GF-D8 (cell line): ENCODE data around the gene CIB2.

Source experiments
- DNase-seq: peaks from one replicate; lab custom pipeline; 2025; lab: John Stamatoyannopoulos, UW

Gene CIB2

GRCh38 chr15:78149068-78149804, 18.0 kb upstream of the CIB2 start, which contains the start of gene IDH3A:
Gene IDH3A (plus strand): TSS chr15:78149362. CDS start chr15:78149404, 42 bp downstream.
- peak; percentile 85 for DNase-seq

DNA sequence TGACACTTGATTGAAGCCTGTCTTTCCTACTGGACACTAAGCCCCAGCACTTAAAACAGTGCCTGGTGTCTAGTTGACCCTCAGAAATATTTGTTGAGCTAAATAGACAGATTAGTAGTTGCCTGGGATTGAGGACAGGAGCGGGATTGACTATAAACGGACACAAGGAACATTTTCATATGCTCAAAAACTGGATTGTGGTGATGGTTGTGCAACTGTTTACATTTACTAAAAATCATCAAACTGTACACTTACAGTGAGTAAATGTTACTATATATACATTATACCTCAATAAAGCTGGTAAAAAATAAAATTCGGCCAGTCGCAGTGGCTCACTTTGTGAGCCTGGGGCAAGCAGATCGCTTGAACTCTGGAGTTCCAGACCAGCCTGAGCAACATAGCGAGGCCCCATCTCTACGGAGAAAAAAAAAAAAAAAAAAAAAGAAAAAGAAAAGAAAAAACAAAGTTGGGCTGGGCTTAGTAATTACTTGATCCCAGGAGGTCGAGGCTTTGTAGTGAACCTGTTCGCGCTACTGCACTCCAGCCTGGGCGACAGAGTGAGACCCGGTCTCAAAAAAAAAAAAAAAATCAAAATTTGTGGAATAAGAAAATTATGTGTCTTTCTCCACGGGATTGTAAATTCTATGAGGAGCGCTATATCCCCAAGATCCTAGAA, 17.3 kb upstream of the CIB2 start:
- no peak for DNase-seq

- no peak for DNase-seq
Measured at GRCh38 chr15:78147566-78147965, 16.3 kb upstream of the CIB2 start.

GRCh38 chr15:78146425-78147154, 15.3 kb upstream of the CIB2 start:
- no peak for DNase-seq

GRCh38 chr15:78142332-78142731, 11.1 kb upstream of the CIB2 start:
- no peak for DNase-seq

DNA sequence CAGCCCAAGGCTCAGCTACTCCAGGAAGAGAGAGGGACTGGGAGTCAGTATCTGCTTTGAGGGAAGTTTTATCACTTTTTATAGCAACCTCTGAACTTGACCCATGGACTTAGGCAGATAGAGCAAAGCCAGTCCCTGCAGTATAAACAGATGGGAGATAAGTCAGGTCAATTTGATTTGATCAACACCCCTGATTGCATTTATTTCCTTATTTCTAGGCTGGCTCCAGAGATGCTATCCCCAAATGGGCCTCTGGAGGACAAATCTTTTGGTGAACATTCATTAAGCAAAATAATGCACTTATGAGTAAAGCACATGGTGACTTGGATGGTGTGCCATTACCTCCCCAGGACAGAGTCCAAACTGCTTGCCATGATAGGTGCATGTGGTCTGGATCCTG, 9.0 kb upstream of the CIB2 start:
- DNase-seq, result no peak

GRCh38 chr15:78139578-78139977, 8.3 kb upstream of the CIB2 start:
- no peak for DNase-seq

DNA sequence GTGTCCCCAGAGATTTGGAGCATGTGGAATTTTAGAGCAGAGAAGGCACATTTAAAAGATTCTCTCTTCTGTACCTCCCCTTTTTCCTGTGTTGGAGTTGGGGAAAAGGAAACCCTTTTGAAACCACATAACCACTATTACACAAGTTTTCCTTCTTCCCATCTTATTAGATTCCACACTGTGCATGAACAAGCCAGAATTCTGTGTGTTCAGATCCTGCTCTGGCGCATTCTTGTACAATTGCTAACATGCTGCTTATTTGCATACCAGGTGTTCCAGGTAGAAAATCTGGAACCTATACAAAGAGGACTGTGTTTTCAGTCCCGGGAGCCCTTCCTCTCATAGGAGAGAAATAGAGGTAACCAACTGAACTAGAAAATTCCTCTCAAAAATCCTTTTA, 2.6 kb upstream of the CIB2 start:
- DNase-seq, result no peak

DNA sequence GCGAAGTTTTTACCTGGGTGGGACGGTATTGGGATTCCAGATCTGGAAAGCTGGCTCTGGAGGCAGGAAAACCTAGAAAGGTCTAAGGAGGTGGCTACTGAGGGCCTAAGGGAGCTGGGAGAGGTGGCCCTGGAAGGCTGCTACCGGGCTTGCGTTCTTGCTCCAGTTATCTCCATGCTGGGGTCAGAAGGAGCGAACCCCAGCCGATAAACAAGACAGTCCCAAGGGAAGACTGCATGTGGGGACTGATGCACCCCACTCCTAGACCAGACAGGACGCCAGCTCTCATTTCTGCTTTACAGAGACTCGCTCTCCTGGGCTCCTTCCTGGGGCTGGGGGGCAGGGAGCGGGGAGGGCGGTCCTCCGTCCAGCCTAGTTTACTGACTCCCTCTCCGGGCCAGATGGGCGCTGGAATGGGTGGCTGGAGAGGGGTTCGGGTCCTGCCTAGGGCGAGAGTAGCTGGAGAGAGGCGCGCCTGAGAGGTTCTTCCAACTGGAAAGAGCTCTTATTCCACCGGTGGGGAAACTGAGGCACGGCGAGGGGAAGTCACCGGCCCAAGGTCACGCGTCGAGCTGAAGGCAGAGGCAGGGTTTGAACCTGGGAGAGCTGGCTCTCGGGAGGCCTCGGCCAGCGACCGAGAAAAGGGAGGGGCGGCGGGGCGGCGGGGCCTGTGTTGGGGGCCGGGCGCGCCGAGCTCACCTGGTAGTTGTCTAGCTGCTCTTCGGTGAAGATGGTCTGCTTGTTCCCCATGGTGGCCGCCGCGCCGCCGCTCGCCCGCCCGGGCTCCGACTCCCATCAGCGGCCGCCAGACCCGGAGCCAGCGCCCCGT, 565 bp downstream of the CIB2 start:
- DNase-seq, result no peak

DNA sequence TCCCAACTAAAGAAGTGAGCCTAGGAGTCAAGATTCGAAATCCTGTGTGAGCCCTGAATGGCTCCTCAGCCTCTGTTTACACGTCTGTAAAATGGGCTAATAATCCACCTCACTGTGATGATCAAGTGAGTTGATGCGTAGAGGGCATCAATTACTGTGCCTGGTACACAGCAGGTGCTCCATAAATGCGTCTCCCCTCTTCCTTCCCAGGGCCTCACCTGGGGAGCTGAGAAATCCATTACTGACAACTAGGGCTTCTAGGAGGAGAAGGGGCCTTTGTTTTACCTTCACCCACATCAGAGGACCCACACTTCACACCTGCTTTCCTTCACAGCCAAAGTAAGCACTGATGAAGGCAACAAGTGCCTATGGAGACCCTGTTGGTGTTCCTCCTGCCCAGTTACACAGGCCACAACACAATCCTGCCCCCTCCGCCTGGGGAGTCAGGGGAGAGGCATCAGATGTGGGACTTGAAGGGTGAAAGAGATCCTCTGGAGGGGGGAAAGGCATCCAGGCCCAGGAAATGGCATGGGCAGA, 1.4 kb downstream of the CIB2 start:
- DNase-seq, result no peak

DNA sequence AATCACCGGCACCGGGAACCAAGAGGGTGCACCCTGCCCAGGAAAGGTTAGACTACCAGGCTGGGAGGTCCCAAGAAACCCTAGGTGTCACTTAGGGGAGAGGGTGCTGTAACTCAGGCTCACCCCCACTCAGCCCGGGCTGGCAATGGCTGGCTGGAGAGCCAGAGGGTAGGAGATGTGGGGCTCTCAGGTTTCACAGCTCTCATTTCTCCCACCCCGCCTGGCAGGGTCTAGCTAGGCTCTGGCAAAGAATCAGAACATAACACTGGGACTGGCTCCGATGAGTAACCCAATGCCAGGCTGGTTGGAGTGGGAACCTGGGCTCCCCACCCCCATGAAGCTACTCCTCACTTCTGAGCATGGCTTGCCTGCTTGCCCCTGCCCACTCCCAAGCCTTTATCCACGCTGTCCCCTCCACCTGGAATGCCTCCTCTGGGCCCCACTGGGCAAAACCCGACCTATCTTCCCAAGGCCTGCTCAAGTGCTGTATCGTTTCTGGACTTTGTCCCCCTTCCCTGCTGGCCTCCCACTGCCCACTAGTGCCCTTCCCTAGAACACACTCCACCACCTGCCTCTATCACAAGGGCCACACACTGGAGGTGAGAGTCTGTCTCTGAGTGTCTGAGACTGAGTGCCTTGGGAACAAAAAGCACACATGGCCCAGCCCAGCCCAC, 2.0 kb downstream of the CIB2 start:
- no peak for DNase-seq

DNA sequence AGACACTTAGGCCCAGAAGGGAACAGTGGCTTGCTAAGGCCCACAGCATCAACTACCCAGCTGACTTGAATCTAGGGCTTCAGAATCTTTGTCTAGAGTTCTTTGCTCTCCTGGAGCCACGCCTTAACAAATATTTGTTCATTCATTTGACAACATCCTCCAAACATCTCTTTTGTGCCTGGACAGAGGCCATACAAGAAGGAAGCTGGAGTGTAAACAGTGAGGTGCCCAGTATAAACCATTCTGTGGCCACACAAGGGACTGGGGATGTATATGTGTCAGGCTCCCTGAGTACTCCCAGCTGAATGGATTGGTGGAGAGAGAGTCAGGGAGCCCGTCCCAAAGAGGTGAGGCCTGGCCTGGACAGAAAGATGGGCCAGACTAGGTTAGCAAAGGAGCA, 3.4 kb downstream of the CIB2 start:
- DNase-seq, result no peak

DNA sequence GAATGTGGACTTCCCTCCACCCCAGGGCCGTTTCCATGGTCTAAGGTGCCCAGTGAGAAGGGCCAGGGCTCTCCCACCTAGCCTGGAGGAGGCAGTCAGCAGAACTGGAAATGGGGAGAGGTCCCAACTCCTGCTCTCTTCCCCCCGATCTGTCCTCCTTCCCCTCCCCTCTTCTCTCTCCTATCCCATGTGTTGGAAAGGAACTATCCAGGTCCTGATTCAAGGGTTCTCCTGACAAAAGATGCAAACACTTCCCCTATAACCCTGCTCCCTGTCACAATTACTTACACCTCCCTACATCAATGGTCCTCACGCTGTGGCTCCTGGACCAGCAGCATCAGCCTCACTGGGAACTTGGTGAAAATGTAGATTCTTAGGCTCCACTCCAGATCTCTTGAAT, 6.0 kb downstream of the CIB2 start:
- DNase-seq, result no peak

DNA sequence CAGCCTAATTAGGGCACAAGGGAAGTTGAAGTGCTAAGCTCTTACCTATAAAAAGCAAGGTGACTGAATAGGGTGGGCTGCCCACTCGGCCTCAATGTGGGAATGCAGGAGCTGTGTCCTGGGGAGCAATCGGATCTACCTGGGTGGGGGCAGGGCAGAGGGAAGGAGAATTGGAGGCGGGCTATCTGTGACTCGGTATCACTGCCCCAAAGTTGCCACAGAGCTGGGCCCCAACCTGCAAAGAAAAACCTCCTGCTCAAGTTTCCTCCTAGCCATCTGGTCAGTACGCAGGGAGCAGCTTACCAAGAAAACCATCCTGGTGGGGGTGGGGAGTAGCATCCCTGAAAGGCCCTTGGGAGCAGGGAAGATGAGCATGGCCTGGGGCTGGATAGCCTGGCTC, 10.7 kb downstream of the CIB2 start:
- no peak for DNase-seq

- DNase-seq, result no peak
Measured at GRCh38 chr15:78112551-78112950, 18.7 kb downstream of the CIB2 start.

- DNase-seq, result no peak
Measured at GRCh38 chr15:78111788-78112187, 19.5 kb downstream of the CIB2 start.

DNA sequence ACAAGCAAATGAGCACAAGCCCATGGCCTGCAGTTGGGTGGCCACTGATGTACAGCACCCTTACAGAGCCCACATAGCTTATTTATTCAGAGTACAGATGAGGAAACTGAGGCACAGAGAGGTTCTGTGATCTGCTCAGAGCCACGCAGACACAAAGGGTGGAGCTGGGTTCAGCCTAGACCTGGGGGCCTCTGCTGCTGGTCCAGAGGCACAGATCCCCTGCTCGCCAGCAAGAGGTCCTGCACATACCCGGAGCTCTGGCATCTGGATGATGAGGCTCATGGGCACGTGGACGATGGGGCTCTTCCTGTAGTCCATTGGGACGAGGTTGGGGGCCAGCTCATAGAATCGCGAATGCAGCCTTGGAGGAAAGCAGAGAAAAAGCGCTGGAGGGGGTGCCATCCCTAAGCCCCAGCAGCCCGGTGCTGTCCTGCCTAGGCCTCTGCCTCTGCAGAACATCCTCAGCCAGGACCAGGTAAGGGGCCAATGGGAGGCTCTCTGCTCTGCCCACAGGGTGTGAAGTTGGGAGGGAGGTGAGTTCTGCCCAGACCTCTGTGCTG, 20.2 kb downstream of the CIB2 start:
- DNase-seq, result no peak

DNA sequence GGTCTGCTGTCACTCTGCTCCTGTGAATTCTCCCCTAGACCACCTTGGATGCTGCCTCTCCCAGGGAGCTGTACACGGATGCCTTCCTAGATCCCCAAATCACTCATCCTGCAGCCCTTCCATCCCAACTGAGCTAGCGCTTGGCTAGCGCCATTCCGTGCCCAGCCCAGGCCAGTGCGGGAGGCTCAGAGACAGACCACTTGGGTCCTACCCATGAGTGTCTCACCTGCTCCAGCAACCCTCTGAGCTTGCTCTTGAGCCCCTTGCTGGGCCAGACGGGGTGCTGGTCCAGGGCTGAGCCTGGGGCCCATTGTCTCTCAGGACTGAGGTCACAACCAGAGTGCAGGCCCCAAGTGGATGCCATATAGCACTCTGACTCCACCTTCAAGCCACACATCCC, 21.1 kb downstream of the CIB2 start:
- no peak for DNase-seq

DNA sequence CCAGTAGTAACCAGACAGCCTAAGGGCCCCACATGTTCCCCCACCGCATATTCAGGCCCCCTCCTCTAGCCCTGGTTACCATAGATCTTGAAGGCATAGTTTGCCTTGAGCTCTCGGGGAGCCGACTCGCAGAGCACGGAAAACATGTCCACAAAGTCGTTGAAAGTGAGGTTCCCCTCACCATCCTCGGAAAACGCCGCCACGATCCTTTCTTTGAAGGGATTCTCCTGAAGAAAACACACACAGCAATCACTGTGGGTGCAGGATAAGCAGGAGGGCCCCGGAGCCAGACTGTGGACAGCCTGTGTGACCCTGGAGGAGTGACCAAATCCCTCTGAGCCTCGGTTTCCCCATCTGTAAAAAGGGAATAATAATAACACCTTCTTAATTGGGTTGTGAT, 22.1 kb downstream of the CIB2 start:
- DNase-seq, result no peak

DNA sequence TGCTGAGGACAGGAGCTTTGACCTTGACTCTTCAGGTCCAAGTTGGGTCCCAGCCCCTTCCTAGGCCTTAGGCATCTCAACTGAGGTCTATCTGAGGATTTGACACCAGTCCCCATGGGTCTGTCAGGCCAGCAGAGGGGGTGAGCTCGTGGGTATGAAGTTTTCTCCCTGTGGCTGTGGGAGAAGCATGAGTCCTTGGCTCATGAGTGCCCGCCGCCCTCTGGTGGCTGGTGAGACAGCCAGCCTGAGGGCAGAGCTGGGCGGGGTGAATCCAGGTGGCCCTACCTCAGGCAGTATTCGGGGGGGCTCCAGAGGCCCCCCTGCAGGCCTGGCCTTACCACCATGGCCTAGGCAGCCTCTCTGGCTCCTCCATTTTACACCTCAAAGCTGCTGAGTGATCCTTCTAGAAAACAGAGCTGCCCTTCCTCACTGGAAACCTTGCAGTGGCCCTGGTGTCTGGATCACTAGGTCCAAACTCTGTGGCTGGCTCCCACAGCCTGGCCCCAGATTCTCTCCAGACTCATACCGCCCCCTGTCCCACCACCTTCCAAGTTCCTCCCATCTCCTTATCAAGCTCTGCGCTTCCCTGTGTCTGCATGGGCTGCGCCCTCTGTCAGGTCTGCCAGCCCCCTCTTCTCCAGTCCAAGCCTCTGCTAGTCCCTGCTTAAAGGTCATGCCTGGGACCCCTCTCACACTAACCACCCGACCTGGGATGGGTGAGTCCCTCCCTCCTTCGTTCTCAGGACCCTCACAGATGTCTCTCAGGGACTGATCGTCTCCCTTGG, 22.8 kb downstream of the CIB2 start:
- peak; percentile 63 for DNase-seq
